GM21360 (cell line): Measurements from ENCODE around the gene PRSS36.
A peak's percentile ranks its signal among the peaks of the same experiment; 100 is the strongest.
"Not testable (repeated sequence)": the region's sequence is repeated elsewhere in the genome, so short reads cannot be mapped to it uniquely, and the experiment has no call there.

ENCODE experiments used
- ATAC-seq: cut with Tn5 transposase; IDR thresholded peaks from one replicate; pipeline ENCODE4 v1.9.1; 2021; ENCODE audit warnings: mild to moderate bottlenecking, moderate library complexity; ENCODE audit not compliant: unreplicated experiment

The PRSS36 gene

DNA sequence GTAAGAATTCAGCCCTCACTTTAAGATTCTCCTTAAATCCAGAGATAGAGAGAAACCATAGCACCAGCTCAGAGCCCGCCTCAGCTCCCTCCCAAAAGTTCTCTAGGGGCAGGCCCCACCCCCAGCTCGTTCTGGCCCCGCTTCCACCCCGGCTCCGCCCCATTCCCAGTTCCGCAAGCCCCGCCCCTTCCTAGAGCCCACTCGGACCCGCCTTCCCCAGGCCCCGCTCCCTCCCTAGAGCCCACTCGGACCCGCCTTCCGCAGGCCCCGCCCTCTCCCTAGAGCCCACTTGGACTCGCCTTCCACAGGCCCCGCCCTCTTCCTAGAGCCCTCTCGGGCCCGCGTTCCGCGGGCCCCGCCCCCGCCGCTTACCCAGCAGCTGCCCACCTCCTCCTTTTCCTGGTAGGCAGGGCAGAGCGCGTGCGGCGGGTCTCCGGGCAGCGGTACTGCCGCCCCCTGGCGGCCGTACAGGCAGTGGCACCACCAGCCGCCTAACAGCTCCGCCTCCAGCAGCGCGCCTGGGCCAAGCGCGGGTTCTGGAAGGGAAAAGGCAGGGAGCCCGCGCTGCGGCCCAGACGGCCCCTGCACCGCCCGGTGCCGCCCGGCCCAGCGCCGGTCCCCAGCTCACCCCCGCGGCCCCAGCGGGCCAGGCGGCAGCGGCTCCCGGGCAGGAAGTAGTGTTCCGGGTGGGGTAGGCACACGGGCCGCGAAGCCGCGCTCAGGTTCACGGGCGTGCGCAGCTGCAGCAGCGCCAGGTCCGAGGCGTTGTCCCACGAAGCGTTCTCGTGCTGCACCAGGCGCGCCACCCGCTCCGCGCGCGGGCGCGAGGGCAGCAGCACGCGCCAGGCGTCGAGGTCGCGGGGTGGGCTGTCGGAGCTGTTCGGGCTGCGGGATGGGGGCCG, 7.5 kb downstream of the PRSS36 start:
- ATAC-seq, result peak; percentile 86

DNA sequence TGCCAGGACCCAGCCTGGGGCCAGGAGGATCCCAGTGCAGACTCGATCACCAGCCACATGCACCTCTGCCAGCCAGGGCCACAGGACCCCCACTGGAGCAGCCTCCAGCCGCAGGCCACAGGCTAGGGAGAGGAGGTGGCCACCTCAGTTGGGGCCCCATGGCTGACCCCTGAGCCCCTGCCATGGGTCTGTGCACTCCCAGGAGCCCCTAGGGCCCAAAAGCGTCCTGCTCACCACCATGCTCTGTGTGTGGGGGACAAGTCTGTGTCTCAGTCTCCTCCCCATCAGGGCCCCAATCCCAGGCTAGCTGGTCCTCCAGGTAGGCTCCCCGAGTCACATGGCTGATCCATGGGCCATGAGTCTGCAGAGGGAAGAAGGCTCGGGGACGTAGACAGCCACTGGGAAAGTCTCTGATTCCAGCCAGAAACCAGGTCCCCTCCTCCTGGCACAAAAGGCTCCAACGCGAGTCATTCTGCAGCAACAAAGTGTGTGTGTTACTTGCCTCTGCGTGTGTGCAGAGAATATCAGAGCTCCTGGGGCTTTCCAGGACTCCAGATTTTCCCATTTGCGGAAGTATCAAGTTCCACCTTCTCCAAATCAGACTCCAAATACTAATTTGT, 8.3 kb downstream of the PRSS36 start:
- ATAC-seq, result no peak

DNA sequence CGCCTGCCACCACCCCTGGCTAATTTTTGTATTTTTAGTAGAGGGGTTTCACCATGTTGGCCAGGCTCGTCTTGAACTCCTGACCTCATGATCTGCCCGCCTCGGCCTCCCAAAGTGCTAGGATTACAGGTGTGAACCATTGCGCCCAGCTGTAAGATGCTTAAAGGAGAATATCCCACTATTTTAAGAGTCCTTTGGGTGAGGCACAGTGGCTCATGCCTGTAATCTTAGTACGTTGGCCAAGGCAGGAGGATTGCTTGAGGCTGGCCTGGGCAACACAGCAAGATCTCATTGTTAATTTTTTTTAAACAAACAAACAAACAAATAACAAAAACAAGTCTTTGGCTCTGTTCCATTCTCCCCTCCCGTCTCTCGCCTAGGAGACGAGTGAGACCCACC, 8.8 kb downstream of the PRSS36 start:
- ATAC-seq, result not testable (repeated sequence)

DNA sequence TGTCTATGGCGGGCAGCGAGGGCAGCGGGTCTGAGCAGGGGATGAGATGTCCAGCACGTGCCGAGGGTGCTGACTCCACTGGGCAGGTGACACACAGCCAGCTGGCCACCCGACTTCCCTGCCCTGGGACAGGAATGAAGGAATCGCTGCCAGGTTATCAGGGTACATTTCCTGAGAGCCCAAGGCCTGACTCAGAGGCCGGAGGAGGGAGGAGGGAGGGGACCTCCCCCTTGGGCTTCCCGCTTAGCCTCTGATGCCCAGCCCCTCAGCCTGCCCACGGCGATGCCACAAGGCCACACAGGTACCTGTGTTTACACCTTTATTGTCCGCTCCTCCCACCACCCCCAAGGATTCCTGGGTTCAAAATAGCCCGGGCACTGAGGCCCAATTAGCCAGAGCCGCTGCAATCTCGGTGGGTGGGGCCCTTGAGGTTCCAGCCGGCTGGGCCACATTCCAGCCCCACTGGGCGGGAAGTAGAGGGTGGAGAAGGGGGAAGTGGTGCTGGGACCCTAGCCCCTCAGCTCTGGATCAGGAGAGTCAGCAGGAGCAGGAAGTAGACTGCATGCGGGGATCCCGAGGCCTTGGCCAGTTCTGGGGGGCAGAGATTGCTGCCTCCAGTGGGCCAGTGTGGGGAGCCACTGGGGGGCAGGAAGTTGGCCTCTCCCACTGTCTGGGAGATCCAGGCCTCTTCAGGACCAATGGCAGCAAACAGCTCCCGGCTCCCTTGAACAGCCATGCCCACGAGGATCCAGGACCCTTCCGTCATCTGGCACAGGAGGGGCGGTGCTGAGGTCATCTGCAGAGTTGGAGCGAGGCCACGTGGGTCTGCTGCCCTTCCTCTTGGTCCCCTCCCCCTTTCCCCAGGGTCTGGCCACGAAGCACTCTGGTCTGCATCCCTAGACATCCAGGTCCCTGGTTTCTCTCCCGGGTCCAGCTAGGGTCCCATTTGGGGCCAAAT, 11.0 kb downstream of the PRSS36 start:
- ATAC-seq, result no peak

DNA sequence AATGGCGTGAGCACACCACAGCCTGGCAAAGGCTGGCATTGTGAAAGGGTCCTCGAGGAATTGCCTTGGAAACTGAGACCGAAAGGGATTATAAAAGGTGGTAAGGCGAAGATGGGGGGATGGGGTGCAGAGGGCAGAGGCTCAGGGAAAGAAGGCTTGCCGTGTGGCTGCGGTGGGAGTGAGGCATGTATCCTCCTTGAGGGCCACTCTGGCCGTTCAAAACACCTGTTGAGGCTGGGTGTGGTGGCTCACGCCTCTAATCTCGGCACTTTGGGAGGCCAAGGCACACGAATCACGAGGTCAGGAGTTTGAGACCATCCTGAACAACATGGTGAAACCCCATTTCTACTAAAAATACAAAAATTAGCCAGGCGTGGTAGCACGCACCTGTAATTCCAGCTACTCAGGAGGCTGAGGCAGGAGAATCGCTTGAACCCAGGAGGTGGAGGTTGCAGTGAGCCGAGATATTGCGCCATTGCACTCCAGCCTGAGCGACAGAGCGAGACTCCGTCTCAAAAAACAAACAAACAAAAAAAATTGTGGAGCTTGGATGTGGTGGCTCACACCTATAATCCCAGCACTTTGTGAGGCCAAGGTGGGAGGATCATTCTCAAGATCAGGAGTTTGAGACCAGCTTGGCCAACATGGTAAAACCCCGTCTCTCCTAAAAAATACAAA, 12.9 kb downstream of the PRSS36 start:
- ATAC-seq, result not testable (repeated sequence)

DNA sequence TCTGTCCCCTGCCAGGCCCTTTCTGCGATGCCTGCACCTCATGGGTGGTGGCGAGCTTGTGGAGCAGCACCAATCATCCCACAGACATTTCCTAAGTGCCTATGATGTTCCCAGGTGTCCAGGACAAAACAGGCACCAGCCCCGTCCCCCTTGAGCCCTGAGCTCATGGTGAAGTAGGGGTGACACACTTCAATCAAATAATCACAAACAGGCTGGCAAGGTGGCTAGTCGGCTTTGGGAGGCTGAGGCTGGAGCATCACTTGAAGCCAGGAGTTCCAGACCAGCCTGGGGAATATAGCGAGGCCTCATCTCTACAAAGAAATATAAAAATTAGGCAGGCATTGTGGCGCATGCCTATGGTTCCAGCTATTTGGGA, 13.6 kb downstream of the PRSS36 start:
- ATAC-seq, result no peak

DNA sequence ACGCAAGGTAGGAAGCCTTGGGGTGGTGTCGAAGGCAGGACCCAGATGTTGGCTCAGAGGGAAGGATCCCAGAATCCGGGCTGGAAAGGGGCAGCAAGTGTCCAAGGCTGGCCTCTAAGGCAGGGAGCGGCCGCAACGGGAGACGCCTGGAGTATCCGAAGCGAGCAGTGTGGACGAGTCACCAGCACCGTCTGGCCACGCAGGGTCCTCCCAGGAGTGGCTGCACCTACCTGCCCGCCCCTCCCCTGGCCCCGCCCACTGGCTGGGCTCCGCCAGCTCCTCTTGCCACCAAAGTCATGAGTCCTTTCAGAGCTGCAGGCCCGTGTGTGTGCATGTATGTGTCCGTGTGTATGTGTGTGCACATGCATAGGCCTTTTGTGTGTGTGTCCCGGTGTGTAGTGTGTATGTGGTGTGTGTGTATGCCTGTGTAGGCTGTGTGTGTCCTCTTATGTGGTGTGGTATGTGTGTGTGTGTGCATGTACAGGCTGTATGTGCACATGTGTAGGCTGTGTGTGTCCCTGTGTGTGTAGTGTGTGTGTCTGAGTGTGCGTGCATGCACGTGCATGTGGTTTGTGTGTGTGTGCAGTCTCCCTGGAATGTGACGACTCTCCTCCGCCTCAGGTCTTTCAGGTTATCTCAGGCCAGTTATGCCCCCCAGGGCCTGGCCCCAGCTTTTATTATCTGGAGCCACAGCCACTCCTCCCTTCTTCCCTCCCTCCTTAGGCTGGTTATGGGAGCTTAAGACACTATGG, 14.2 kb downstream of the PRSS36 start, which contains the start of gene PRSS8:
Gene PRSS8 (minus strand): TSS at position 193 of the 752 bp plus-strand sequence. CDS start 229 bp downstream, outside the sequence.
- no peak for ATAC-seq

DNA sequence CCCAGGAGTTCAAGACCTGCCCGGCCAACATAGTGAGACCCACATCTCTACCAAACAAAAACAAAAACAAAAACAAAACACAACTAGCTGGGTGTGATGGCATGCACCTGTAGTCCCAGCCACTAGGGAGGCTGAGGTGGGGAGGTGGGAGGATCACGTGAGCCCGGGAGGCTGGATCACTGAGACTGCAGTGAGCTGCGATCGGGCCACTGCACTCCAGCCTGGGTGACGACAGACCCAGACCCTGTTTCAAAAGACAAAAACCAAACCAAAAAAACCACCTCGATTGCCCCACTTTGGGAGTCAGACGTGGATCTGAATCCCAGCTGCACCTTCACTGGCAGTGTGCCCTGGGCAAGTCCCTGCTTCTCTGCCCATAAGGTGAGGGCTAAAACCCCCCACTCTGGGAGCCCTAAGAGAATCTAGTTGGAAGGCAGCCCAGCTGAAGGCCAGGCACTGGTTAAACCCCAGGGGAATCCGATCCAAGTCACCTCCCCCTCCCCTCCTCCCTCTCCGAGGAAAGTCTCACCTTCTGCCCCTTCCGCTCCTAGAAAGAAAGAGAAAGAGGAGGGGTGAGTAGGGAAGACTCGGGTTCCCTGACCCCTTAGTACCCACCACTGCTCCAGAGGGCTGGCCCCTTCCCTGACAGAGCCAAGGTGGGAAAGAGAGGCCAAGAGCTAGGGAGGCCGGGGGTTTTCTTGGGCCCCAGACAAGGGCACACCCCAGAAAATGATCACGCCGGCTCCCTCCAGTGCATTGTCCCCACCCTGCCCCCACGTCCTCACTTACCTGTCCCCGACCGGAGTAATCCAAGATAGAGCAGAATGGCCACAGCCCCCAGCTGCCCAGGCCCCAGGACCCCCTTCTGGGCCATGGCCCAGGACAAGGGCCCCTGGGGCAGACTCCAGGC, 15.0 kb downstream of the PRSS36 start:
- ATAC-seq, result no peak

DNA sequence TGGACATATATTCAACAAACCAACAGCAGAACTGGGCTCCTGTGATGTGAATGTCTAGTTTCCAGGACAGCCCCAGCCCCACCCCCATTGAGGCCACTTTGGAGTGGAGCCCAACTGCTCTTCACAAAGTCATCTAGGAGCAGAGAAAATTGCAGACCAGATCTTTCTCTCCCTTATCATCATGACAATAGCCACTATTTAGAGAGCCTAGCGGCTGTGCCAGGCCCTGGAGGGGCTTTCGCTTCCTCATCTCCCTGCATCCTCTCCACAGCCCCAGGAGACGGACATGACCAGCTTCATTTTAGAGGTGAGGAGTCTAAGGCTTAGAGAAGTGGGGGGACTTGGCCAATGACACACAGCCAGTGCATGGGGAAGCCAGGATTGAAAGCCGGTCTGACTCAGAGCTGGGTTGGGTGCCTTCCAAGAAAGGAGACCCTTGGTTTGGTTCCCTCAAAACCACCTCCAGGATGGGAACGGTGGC, 15.7 kb downstream of the PRSS36 start:
- ATAC-seq, result no peak

DNA sequence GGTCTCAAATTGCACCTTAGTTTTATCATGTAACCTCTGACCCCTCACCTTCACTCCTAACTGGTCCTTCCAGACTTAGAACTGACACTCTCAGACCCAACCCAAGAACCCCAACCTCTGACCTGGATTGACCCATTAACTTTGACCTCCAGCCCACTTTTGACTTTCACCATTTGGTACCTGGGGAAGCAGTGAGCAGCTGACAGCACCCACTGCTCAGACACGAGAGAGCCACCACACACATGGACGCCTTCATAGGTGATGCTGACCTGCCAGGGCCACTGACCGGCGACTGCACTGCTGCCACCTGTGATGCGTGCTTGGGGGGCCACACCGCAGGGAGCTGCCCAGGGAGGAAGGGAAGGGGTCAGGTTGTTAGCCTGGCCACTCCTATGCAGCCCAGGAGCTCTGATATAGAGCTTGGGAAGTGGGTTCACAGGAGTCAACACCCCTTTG, 16.8 kb downstream of the PRSS36 start:
- ATAC-seq, result no peak

DNA sequence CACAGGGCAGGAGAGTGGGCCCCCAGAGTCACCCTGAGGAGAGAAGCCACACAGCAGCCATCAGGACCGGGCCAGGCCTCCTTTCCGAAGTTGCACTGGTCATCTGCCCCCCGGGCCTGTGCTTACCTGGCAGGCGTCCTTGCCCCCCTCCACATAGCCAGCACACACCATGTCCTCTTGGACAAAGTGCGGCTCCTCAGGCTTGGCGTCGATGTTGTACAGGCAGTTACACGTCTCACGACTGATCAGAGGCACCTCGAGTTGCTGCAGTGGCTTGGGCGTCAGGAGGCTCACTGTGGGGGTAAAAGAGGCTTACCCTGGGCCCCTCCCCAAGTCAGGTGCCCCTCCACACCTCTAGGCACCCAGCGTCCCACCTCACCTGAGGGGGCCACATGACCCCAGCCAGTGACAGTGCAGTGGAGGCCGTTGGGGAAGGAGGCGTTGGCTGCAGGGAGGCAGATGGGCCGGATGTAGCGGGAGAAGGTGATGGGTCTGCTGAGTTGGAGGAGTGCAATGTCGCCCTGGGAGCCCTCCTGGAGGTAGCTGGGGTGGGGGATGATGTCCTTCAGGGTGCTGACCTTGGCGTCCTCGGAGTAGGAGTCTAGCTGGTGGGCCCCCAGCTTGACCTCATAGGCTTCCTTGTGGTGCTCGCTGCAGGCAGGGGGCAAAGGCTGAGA, 17.4 kb downstream of the PRSS36 start:
- ATAC-seq, result no peak

DNA sequence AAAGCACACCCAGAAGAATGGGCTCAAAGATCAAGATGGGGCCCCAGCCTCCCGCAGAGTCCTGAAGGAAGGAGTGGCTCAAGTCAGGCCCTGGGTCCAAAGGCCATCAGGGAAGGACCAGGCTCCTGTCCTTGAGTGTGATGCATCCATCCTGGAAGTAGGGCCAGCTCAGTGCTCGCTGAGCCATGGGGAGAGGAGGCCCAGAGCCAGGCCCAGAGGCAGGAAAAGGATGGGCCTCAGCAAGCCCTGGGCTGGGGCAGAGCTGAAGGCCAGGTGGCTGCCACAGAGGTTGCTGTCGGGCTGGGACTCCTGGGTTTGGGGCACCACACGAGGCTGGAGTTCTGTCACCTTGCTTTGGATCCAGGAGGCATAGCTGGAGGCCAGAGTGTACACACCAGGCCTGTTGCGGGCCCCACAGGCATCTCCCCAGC, 18.0 kb downstream of the PRSS36 start:
- ATAC-seq, result no peak

DNA sequence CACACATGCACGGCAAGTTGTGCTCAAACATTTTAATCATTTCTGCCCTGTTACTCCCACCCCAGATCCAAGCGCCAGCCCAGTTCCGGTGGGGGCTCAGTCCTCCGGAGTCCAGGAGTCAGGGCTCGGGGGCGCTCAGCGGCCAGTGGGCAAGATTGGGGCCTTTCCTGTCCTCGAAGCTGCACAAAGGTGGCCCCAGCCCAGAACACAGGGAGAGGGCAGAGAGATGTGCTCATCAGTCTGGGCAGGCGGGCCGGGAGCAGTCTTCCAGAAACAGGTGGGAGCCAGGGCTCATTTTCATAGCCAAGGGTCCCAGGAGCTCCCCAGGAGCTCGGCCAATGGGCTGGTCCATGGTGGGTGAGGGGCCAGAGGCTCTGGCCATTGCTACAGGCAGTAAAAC, 18.4 kb downstream of the PRSS36 start:
- no peak for ATAC-seq

DNA sequence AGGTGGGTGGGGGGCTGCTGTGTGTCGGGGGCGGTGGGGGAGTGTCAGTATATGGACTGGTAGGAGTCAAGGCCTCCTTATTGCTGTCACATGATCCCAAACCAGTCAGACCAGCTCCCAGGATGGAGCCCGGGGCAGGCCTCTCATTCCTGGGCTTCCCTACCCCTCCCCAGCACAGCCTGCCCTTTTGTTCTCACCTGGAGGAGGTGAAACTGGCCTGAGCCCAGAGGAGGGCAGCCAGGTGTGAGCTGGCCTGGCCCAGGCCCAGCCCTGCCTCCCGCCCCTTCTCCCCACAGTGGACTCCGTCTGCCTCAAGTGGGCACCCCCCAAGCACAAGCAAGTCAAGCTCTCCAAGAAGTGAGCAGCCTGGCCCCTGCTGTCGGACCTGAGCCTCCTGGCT, 19.0 kb downstream of the PRSS36 start:
- ATAC-seq, result no peak

DNA sequence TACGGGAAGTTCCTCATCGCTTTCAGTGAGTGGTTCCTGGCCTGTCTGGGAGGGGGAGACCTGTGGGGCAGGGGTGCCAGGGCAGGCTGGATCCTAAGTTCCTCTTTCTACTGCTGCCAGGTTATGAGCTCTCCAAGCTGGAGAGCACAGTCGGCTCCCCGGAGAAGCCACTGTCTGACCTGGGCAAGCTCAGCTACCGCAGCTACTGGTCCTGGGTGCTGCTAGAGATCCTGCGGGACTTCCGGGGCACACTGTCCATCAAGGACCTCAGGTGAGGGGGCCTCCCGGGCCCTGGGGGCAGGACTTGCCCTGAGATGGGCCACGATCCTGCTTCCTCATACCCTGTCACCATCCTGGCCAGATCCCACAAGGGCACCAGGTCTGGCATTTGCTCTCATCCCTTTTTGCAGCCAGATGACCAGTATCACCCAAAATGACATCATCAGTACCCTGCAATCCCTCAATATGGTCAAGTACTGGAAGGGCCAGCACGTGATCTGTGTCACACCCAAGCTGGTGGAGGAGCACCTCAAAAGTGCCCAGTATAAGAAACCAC, 19.5 kb downstream of the PRSS36 start:
- ATAC-seq, result no peak

DNA sequence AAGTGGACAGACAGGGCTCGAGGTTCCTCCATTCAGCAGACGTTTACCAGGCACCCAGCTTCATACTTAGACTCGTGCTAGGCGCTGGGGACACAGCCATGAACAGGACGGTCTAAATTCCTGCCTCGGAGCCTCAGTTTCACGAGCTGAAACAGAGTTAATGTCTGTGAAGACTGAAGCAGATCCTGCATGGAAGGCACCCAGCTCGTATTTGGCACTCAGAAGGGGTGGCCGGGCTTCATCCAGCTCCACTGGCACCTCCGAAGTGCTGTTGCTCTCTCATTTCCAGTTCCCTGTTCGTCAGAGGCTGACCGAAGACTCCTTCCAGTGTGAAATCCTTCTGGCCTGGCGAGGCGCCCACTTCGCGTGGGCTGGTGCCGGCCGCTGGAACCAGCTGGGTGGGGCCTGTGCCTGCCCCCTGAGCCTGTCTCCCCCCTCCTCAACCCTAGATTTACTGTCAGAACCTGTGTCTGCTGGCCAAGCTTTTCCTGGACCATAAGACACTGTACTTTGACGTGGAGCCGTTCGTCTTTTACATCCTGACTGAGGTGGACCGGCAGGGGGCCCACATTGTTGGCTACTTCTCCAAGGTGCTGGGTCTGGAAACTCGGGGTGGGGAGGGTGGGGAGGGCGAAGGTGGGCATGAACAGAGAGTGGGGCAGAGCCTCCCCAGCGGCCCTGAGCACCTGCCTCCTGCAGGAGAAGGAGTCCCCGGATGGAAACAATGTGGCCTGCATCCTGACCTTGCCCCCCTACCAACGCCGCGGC, 20.1 kb downstream of the PRSS36 start:
- ATAC-seq, result no peak
